Inflammatory macrophage (primary cell): ENCODE data around the gene DLGAP5.

Experiments used
- DNase-seq, 2 donors: peaks; one replicate each; pipeline ENCODE4 v3.0.0-alpha.2; 2020 to 2022

DLGAP5 gene

GRCh38 chr14:55188686-55189295 is 2.6 kb downstream of the DLGAP5 start:
- DNase-seq: no peak

DNA sequence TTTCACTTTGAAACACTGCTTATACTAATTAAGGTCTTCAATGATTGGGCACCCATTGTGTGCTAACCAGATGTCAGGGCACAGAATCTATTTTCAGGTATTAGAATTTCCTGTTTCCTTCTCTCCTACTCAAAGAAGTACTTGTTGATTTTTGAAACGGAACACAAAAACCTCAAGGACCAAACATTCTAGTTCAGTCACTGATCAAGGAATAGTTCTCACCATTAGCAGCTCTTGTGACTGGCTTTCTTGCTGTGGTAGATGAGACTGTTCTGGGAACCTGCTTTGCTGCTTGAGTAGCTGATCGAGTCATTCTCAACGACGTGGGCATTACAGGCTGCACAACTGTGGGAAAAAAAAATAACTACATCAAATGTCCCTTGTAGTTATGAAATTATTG is 11.0 kb downstream of the DLGAP5 start:
- DNase-seq: no peak

GRCh38 chr14:55180006-55180405 is 11.4 kb downstream of the DLGAP5 start:
- DNase-seq: no peak

- no peak for DNase-seq
Observed at GRCh38 chr14:55170526-55170925, 20.9 kb downstream of the DLGAP5 start.

- DNase-seq: peak in 1 of 2 donors; percentile 49
Observed at GRCh38 chr14:55160989-55161388, 30.4 kb downstream of the DLGAP5 start.

DNA sequence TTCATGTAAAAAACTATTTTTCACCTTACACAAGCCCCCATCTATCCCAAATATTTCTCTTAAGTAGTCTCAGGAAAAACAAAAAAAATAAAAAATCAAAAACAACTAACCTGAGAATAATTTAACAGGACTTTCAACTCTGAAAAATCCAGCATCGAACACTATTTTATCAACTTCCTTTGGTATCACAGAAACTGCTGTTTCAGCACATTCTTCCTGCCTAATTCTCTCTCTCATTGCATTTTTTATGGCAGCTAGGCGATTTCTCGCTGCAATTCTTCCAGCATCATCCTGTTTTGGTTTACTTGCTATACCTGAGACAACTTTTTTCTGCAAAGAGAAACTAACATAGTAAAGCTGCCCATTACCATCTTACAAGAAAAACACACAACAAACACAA is 33.0 kb downstream of the DLGAP5 start:
- DNase-seq: no peak

- no peak for DNase-seq
Observed at GRCh38 chr14:55157080-55157479, 34.3 kb downstream of the DLGAP5 start.

DNA sequence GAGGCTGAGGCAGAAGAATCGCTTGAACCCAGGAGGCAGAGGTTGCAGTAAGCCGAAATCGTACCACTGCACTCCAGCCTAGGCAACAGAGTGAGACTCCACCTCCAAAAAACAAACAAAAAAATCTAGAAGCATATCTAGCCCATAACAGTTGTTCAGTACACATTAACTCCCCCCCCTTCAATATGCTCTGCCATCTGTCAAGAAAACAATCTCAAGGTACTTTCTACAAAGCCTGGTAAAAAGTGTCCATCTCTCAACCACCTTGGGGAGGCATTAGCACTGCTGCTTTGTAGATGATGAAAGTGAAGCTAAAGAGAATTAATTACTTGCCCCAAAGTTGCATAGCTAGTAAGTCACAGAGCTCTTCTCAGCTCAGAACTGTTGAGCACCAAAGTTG is 37.4 kb downstream of the DLGAP5 start:
- DNase-seq: no peak

DNA sequence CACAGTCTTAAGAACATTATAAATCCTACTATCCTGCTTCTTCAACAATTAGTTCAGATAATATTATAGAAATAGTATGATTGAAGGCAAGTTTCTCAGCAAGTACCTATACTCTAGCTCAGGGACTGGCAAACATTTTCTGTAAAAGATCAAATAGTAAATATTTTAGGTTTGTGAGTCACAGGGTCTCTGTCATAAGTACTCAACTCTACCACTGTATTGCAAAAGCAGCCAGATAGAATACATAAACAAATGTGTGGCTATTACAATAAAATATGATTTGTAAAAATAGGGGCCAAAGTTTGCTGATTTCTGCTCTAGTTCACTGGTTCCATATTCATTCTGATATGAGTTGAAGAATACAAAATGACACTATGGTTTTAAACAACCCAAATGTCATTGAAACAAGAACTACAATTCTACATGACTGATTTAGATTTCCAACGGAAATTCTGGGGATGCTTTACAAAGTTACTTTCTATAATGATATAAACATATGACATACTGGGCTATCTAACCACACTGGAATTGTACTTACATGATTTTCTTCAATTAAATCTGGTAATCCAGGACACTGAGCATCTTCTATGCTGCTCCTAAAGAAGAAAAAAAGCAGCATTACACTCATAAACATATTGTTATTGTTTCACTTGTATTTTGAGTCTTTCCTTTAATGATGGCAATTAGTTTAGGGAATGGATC is 39.2 kb downstream of the DLGAP5 start:
- DNase-seq: no peak

DNA sequence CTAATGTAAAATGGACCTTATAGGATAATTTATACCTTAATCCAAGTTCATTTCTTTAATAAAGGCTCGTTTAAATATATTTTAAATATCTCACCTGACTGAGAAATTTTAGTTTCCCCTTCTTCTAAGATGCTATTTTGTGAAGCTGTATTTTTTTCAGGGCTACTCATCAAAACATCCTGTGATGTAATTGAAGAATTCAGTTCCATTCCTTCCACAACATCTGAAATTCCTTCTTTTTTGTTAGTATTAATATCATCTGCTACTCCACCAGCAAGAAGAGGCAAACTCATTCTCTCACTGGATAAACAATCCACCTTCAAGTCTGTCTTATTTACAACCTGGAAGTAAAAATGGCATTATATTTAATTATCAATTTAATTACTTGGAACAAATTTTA is 39.8 kb downstream of the DLGAP5 start:
- no peak for DNase-seq

GRCh38 chr14:55146425-55146824 is 45.0 kb downstream of the DLGAP5 start:
- no peak for DNase-seq

- no peak for DNase-seq
Observed at GRCh38 chr14:55142466-55142865, 48.9 kb downstream of the DLGAP5 start.

DNA sequence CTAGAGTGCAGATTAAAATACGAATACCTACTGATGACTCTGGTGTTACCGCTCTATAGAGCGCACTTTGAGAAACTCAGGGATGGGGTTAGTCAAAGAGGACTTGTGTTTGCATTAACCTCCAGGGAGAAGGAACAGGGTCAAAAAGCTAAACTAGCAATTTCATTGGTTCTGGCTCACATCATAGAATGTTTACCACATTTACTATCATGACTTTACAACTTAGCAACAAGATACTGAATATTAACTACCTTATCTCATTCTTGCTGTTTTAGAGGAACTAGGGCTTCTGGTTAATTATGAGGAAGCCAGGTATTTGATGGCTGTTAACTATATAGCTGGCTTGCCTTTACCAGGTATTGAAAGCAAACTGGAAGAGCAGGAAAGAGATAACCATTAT is 49.6 kb downstream of the DLGAP5 start:
- DNase-seq: no peak

DNA sequence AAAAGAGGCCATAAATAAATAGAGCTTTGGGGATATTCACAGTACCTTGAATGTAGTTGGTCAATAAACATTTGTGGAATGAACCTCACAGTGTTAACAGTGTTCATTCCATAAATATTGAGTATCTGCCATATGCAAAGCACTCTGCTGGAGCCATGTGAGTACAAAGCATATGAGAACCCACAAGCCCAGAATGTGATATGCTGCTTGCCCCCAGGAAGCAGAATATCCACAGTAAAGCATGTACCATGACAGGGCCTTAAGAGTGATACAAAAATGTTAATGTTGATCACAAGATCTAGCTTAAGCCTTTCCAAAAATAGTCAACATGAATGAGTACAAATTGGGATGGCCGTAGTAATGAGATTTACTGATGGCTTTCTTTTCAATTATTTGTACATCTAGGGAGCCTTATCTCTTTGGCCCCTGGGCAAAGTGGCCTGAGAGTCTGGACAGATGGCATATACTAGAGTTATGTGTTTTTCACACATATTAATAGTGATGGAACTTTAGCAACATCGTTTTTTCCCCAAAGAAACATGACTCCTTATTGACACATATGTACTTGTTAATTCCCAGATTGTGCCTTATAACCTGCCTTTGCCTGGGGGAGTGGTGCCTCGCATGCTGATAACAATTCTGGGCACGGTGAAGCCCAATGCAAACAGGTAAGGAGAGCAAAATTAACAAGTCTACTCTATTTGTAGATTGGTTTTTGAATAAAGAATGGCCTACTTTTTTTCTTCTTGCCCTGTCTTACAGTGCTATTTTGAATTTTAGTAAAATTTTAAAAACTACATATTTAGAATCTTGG is 51.5 kb downstream of the DLGAP5 start:
- no peak for DNase-seq

- DNase-seq: peak; percentile 53 to 66
Observed at GRCh38 chr14:55139141-55139540, 52.2 kb downstream of the DLGAP5 start.

- DNase-seq: no peak
Observed at GRCh38 chr14:55138091-55138490, 53.3 kb downstream of the DLGAP5 start.

DNA sequence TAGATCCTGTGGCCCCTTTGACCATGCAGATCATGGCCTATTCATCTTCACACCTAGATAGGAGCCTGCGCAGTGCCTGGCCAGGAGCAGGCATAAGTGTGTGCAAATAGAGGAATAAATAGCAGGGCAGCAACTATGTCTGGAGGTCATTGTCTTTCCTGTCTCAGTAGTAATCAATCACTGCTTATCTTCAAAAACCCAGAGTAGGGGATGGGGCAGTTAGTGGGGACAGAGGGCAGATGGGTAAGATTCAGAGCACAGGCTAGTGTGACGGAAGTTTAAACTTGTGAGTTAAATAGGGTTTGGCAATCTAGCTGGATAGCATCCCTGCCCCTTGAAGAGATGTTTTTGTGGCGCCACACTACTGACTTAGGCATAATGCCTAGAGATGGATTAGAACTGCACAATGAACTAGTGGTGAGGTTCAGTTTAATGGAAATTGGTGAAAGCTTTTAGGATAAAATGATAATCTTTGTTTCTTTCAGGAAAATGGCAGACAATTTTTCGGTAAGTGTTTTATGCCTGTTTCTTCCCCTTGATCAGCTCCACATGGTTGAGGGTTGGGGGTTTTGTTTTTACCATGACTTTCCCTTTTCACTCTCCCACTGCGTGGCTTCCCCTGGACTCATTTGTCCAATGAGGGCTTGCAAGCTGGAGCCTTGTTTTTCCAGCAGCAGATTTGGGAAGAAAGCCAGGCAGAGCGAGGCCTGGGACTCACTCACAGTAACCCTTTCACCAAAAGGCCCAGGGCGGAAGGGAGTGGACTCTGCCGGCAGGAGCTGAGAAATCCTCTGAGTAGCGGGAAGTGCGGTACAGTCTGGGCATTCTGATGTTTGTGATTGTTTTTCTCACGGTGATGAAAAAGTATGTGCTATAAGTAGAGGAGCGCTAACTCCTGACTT is 54.2 kb downstream of the DLGAP5 start:
- DNase-seq: no peak

- DNase-seq: no peak
Observed at GRCh38 chr14:55136241-55136640, 55.1 kb downstream of the DLGAP5 start.

GRCh38 chr14:55133416-55133815 is 58.0 kb downstream of the DLGAP5 start:
- DNase-seq: no peak

DNA sequence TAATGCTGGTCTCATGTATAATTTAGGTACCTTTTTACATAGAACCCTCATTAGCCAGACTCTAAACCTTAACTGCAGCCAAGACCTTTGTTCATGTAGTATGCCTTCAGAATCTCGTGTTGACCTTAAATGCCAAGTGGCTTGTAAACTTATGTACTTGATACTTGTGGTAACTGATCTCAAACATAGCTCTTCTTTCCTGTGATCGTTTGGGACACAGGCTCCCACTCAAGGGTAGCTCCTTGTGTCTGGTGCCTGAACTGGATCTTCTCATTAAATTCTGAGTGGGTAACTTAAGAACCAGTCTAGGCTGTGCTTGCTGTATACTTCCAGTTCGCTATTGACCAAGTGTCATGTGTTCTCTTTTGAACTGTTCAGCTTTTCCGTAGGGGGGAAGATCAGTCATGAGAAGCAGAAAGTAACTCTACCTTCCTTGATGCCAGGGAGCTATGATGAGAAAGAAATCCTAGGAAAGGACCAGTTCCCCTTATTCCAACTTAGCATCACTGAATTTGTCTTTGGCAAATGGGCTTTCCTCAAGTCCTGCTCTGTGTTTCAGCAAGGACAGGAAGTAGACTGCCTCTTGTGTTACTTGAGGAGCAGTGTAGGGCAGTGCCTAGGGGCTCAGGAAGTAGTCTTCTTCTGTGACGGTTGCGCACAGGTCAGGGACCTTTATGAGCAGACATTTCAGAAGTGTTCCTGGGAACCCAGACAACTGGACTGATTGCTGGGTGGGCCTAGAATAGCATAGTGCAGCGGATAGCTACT is 59.8 kb downstream of the DLGAP5 start:
- peak; percentile 56 to 74 for DNase-seq

DNA sequence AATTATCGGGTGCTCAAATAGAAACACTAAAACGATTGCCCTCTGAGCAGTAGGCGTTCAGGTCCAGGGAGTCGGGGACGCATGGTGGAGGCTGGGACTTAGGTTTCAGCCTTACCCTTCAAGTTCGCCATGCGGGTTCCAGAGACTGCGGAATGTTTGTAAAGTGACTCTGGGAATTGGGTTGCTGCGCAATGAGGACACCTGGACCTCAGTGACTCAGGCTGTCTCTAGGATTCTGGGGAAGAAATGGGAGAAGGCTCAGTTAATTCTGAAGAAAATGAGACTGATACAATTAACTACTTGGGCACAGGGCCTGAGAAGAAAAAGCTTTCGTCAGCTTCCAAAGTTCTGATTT is 61.2 kb downstream of the DLGAP5 start:
- no peak for DNase-seq
